ENCODE data around the gene LHFPL6.

GRCh38 chr13:39452834-39453233 lies 150.2 kb downstream of the LHFPL6 start:
- TF ChIP-seq EZH2 (optimal IDR thresholded peaks at IDR 0.05; ENCODE audit: low read depth, low read length): no peak
- TF ChIP-seq CTCF (IDR thresholded peaks at IDR 0.05; ENCODE audit: low read length): no peak

Data from MM.1S (cell line).